ENCODE measurements around the gene OTC.

DNA sequence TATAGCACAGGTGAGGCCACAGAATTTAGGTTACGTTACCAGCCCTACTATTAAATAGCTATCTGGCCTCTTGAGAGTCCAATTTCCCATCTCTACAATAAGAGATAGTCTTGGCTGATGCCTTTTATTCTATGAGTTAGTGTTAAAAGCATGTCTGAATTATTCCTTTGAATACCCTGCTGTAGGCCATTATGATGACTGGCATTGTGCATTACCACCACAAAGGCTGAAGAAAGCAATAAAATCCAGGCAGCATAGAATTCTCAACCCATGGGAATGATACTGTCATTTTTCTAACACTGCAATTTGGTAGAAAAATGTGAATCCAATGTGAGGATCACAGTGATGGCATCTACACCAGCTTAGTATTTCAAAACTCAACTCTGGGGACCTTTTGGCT, 51.4 kb downstream of the OTC start:
- TF ChIP-seq EZH2 (IDR thresholded peaks at IDR 0.05; ENCODE audit: insufficient read depth, poor library complexity, severe bottlenecking): no peak
- TF ChIP-seq EZH2phosphoT487 (IDR thresholded peaks at IDR 0.05; ENCODE audit: insufficient read depth, low read depth): no peak

Measured in GM23248 (cell line).